ENCODE data around the gene ATOSB.

ATOSB gene

GRCh38 chr9:35057271-35057620, 58.4 kb downstream of the ATOSB start:
- H3K4me3 ChIP-seq (ENCODE audit: low read depth, low read length), result no peak overlapping the region
- no peak for TF ChIP-seq CTCF (IDR thresholded peaks at IDR 0.05; ENCODE audit: low read depth, low read length)

GRCh38 chr9:35056571-35057270, 58.9 kb downstream of the ATOSB start:
- no peak for TF ChIP-seq CTCF (IDR thresholded peaks at IDR 0.05; ENCODE audit: low read depth, low read length)

GRCh38 chr9:35054871-35055644, 60.6 kb downstream of the ATOSB start:
- no peak for TF ChIP-seq CTCF (IDR thresholded peaks at IDR 0.05; ENCODE audit: low read depth, low read length)
- no peak overlapping the region for H3K4me3 ChIP-seq (ENCODE audit: low read depth, low read length)

More at GRCh38 chr9:35056571-35057270, 58.9 kb downstream of the ATOSB start:
- H3K4me3 ChIP-seq (ENCODE audit: low read depth, low read length), result no peak overlapping the region

GRCh38 chr9:35054185-35054835, 61.4 kb downstream of the ATOSB start:
- no peak overlapping the region for H3K4me3 ChIP-seq (ENCODE audit: low read depth, low read length)

More at GRCh38 chr9:35054185-35054835, 61.4 kb downstream of the ATOSB start:
- TF ChIP-seq CTCF (IDR thresholded peaks at IDR 0.05; ENCODE audit: low read depth, low read length), result no peak

Data from WI38 (cell line).